Stimulated activated CD8-positive, alpha-beta memory T cell treated with anti-CD3 and anti-CD28 coated beads, Interleukin-4, amount 100 ng/mL, for 48 hours (primary cell): ENCODE data around the gene PLA2G12A.

Experiments used
- DNase-seq: peaks from one replicate; pipeline ENCODE4 v3.0.0-alpha.2; 2020

Gene PLA2G12A

GRCh38 chr4:109675843-109676242, 54.0 kb downstream of the PLA2G12A start:
- DNase-seq: no peak

DNA sequence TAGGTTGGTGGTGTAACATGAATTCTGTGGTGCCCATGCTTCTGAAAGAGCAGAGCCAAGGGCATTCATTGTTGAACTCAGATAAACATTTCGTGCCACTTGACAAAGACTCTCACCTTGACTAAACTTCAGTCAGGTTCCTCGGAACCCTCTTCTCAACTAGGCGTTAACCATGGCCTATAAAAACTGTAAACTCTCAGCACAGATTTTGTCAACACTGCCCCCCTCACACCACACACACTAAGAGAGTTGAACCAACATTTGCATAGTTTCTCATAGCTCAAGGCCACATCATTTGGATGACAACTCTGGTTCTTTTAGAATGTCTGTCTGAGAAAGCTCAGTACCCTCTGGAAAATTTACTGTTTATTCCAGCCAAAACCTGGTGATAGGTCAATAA, 54.7 kb downstream of the PLA2G12A start:
- DNase-seq: no peak

DNA sequence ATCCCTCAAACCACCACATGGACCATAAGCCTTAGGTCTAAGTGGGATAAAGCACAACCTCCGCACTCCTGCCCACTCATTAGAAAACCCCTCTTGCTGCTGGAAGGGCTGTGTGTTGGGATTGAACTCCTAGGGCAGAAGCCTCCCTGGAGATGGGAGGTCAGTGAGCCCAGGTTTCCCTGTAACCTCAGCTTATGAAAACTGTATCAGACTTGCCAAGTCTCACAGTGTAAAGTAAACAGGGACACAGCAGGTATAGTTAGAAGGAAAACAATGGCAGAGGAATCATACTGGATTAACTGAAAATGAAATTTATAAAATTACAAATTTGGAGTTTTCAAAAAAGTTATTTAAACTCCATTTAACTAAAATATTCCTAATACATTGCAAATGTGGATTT, 56.6 kb downstream of the PLA2G12A start:
- DNase-seq: no peak

DNA sequence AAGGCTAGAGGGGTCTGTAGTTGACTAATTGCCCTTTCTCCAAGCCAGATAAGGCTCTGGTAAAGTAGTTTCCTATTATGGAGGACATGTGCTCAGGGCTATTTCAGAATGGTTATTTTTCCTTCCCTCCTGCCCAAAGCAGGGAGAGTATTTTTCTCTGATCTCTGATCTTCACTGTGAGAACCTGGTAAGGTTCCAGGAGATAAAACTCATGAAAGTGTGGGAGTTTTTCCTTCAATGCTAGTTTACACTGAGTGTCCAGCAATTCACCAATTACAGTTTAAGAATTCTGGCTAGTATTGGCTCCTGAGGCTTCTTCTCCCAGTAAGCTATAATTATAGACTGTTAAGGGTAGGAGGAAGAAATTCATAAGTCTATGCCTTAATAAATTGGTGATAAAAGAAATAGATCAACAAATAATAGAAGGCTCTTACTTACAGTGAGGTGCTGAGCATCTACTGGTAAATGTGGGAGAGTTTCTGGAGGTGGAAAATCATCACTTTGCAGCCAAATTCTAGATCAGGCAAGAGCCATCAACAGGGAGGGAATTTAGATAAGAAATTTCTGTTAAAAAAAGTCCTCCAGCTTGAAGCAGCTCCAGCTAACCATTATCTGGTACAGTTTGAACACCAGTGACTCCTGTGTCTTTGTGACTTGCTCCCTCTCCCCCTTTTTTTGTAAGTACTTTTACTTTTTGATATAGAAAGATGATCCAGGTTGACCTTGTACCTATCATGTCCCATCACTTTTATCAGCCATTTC, 57.5 kb downstream of the PLA2G12A start:
- DNase-seq: no peak

DNA sequence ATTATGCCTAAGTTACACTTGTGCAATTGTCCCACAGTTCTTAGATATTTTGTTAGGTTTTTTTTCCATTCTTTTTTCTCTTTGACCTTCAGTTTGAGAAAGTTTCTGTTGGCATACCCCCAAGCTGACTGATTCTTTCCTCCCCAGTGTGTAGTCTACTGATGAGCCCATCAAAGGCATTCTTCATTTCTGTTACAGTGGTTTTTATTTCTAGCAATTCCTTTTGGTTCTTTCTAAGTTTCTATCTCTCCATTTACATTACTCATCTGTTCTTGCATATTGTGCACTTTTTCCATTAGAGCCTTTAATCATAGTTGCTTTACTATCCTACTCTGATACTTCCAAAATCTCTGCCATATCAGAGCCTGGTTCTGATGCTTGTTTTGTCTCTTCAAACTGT, 58.5 kb downstream of the PLA2G12A start:
- no peak for DNase-seq

DNA sequence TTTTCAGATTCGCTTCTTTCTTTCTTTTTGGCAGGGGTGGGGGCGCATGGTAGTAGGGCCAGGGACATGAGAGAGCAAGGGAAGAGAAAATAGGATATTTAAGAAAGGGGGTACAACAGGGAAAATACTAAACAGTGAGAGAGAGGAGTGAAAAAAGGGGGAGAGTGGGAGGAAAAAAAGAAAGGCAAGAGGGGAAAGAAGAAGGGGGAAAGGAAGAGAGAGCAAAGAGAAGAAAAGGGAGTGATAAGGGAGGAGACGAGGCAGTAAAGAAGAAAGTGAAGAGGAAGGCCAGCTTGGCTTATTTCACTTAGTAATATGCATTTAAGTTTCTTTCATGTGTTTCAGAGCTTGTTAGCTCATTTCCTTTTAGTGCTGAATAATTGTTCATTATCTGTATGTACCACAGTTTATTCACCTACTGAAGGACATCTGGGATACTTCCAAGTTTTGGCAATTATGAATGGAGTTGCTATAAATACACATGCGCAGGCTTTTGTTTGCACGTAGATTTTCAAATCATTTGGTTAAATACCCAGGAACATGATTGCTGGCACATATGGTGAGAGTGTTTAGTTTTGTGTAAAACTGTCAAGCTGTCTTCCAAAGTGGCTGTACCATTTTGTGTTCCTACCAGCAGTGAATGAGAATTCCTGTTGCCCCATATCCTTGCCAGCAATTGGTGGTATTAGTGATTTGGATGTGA, 63.9 kb downstream of the PLA2G12A start:
- no peak for DNase-seq

DNA sequence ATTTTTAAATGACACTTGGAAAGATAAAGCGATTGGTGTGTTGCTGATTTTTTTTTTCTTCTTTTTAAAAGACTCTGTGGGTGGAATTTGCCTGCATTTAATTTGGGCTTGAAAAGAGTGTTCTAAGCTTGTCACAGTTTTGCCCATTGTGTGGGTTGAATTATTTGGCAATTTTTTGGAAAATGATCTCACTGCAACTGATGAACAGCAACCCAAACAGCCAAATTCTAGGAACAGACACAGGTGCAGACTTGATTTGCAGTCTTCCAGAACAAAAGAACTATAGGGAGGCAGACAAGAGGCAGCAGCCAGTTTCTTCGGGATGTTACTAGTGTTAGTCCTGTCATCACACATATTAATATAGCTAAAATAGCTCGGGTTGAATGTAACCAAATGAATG, 67.1 kb downstream of the PLA2G12A start:
- DNase-seq: no peak

GRCh38 chr4:109662116-109662515, 67.8 kb downstream of the PLA2G12A start:
- no peak for DNase-seq
